Naive thymus-derived CD4-positive, alpha-beta T cell (primary cell): Measurements from ENCODE around the gene SULT4A1. TPM values are rescaled to one million over a fixed set of nuclear protein-coding genes. Genes with fewer than 3 reads are reported as not detected.

ENCODE experiments used
- ATAC-seq: fragments of 150-1000 bp; cut with Tn5 transposase; 2 replicates; pipeline ENCODE4 v1.10.0; 2021; ENCODE audit warnings: mild to moderate bottlenecking, moderate library complexity
- CTCF ChIA-PET: fragments of 350-600 bp; sonication (Branson Sonifier 250); formaldehyde crosslinking; loops from one replicate; lab custom pipeline; 2021; ENCODE audit warnings: antibody characterized with exemption; lab: Charles Lee
- POLR2A ChIA-PET: fragments of 350-600 bp; sonication (Branson Sonifier 250); formaldehyde crosslinking; loops from one replicate; lab custom pipeline; 2021; ENCODE audit warnings: antibody characterized with exemption, inconsistent platforms; lab: Charles Lee
- DNase-seq, 9 donors: peaks; one replicate each; pipeline versions ENCODE4 v3.0.0 to v3.0.0-alpha.2; 2020 to 2022; ENCODE audit warnings: mixed read lengths in 1 of 9
- H3K27ac ChIP-seq: one replicate; pipeline ENCODE4 v1.7.0; 2013; ENCODE audit warnings: mild to moderate bottlenecking, low read depth, low read length, moderate library complexity
- H3K27me3 ChIP-seq, 2 donors: one replicate each; pipeline ENCODE4 v1.7.0; 2013; ENCODE audit warnings: low read length in 2 of 2, mild to moderate bottlenecking in 2 of 2, moderate library complexity in 2 of 2; ENCODE audit not compliant: control insufficient read depth in 2 of 2, insufficient read depth in 2 of 2
- H3K36me3 ChIP-seq, 3 experiments: 1 replicate in 2 of 3; 2 replicates in 1 of 3; pipeline ENCODE4 v1.7.0; 2013; ENCODE audit warnings: low read length in 3 of 3, mild to moderate bottlenecking in 3 of 3, moderate library complexity in 1 of 3; ENCODE audit not compliant: insufficient read depth in 3 of 3, control insufficient read depth in 2 of 3
- H3K4me1 ChIP-seq, 2 donors: one replicate each; pipeline ENCODE4 v1.7.0; 2013; ENCODE audit warnings: low read length in 2 of 2, mild to moderate bottlenecking in 2 of 2, moderate library complexity in 1 of 2; ENCODE audit not compliant: control insufficient read depth in 2 of 2, insufficient read depth in 2 of 2
- H3K4me3 ChIP-seq: 2 replicates; pipeline ENCODE4 v1.7.0; 2013; ENCODE audit warnings: mild to moderate bottlenecking, low read length
- H3K9me3 ChIP-seq, 3 experiments: 1 replicate in 2 of 3; 2 replicates in 1 of 3; pipeline ENCODE4 v1.7.0; 2013; ENCODE audit warnings: low read length in 3 of 3; ENCODE audit not compliant: control insufficient read depth in 2 of 3
- H3K27ac Mint-ChIP-seq, 9 donors: one replicate each; pipeline ENCODE4 v1.8.0; 2020 to 2022; ENCODE audit warnings: mixed read lengths in 9 of 9, mild to moderate bottlenecking in 8 of 9, moderate library complexity in 5 of 9, inconsistent platforms in 2 of 9
- H3K27me3 Mint-ChIP-seq, 5 donors: one replicate each; pipeline ENCODE4 v1.8.0; 2021 to 2022; ENCODE audit warnings: mixed read lengths in 5 of 5, mild to moderate bottlenecking in 1 of 5
- H3K36me3 Mint-ChIP-seq, 5 donors: one replicate each; pipeline ENCODE4 v1.8.0; 2020 to 2022; ENCODE audit warnings: mixed read lengths in 5 of 5, mild to moderate bottlenecking in 3 of 5, inconsistent platforms in 1 of 5
- H3K4me1 Mint-ChIP-seq, 7 donors: one replicate each; pipeline ENCODE4 v1.8.0; 2020 to 2022; ENCODE audit warnings: mixed read lengths in 7 of 7, mild to moderate bottlenecking in 3 of 7, inconsistent platforms in 1 of 7
- H3K4me3 Mint-ChIP-seq, 10 donors: one replicate each; pipeline ENCODE4 v1.8.0; 2020 to 2022; ENCODE audit warnings: mild to moderate bottlenecking in 10 of 10, mixed read lengths in 10 of 10, moderate library complexity in 6 of 10, inconsistent platforms in 2 of 10
- H3K9me3 Mint-ChIP-seq, 11 donors: one replicate each; pipeline ENCODE4 v1.8.0; 2020 to 2022; ENCODE audit warnings: mixed read lengths in 11 of 11, mild to moderate bottlenecking in 4 of 11, inconsistent platforms in 1 of 11, moderate library complexity in 1 of 11
- intact Hi-C, 2 donors: fragments of 100-400 bp; cut with micrococcal nuclease; formaldehyde crosslinking; loops; one replicate each; pipeline ENCODE4 v1.15.1; 2023
- polyA plus RNA-seq, 2 donors: library from polyadenylated mRNA; unstranded; fragments of 300-500 nt; fragmentation: Illumina TruSeq; gene quantifications; one replicate each; pipeline ENCODE4 v1.2.3, GENCODE V29; 2021
- total RNA-seq, 6 experiments: library from RNA in 5 of 6; stranded (reverse) in 5 of 6; gene quantifications; 1 replicate in 5 of 6; 2 replicates in 1 of 6; pipeline ENCODE4 v1.2.3 and lab custom pipeline; 2021 to 2026

SULT4A1 gene
- total and polyA plus RNA-seq, 7 experiments from 2014 or later = not detected

DNA sequence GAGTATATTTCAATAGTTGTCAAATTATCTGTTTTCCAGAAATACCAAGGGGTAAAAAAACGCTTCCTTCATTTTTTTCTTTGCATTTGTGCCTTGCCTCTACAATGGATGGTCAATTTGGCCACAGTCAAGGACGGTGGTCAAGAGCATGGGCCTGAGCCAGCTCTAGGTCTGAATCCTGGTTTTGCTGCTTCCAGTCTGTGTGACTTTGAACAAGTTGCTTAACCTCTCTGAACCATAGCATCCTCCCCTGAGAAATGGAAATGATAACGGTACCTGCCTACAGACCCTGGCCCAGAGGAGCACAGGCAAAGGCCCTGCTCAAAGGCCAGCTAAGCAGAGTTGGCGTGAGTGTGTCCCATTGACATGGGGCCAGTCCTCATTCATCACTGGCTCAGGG, 26.4 kb upstream of the SULT4A1 start:
- ATAC-seq (no peak), DNase-seq (no peak)
- Mint-ChIP-seq H3K4me1 (peaks cover 0 to 4% (median 2%) of the 10 kb centered on the region in 7 donors), H3K9me3 (peaks cover 0 to 3% (median 0%) of the 10 kb centered on the region in 11 donors), H3K27ac (peak overlapping the region in 1 of 9 donors; percentile 32), H3K36me3 (no peaks in the 10 kb centered on the region), H3K27me3 (peaks cover 24 to 58% (median 47%) of the 10 kb centered on the region in 5 donors), H3K4me3 (no peak overlapping the region)
- Histone ChIP-seq H3K36me3 (no peaks in the 10 kb centered on the region), H3K4me3 (no peak overlapping the region), H3K27me3 (peaks cover 0 to 3% of the 10 kb centered on the region in 2 donors), H3K9me3 (no peaks in the 10 kb centered on the region), H3K27ac (no peak overlapping the region), H3K4me1 (no peaks in the 10 kb centered on the region)
- ChIA-PET POLR2A (no interaction called here), CTCF (no interaction called here)
- intact Hi-C loops = no loop called here

DNA sequence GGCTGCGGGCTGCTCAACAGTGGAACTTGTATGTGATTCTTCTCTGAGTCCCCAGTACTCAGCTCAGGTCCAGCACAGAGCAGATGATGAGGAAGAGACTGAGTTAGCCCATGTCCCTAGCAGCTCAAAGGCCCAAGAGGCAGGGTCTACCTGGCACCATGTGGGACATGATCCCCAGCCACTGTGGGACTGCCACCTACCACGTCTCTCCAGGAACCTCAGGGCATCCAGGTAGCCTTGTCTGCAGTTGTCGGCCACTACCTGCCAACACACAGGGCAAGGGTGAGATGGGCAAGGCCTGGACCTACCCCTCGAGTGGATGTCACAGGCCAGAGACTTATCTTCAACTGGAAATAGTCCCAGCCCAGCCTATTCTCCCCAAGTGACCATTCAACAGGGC, 25.1 kb upstream of the SULT4A1 start:
- Mint-ChIP-seq H3K36me3 (no peaks in the 10 kb centered on the region), H3K4me3 (no peak overlapping the region), H3K4me1 (peaks cover 0 to 4% (median 2%) of the 10 kb centered on the region in 7 donors), H3K9me3 (peaks cover 0 to 4% (median 0%) of the 10 kb centered on the region in 11 donors), H3K27me3 (peaks cover 24 to 53% (median 42%) of the 10 kb centered on the region in 5 donors), H3K27ac (no peak overlapping the region)
- H3K36me3 ChIP-seq = no peaks in the 10 kb centered on the region
- no peak overlapping the region for H3K4me3 ChIP-seq
- no peaks in the 10 kb centered on the region for H3K4me1 ChIP-seq
- no peaks in the 10 kb centered on the region for H3K9me3 ChIP-seq
- intact Hi-C loops = no loop called here
- no peak for ATAC-seq
- no peak overlapping the region for H3K27ac ChIP-seq
- no peak for DNase-seq
- peaks cover 0 to 3% of the 10 kb centered on the region in 2 donors for H3K27me3 ChIP-seq
- ChIA-PET POLR2A (no interaction called here), CTCF (no interaction called here)

DNA sequence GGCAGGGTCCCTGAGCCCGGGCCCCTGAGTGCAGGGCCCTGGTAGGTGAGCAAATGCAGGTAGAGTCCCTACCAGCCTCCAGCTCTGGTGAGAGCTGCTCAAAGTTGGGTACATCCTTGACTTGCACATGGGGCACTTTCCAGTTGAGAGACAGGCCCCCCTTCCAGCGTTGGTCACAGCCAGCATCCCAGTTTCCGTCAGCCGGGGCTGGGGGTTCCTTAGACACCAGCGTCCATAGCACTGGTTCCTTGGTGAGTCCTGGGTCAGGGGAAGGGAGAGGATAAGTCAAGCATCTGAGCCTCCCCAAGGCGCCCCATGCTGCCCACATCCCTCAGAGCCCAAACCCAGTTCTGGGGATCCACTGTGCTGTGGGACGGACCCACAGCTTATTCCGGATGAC, 23.9 kb upstream of the SULT4A1 start:
- no peak overlapping the region for H3K27ac Mint-ChIP-seq
- H3K4me1 ChIP-seq = no peaks in the 10 kb centered on the region
- no peaks in the 10 kb centered on the region for H3K36me3 ChIP-seq
- peaks cover 0 to 4% (median 0%) of the 10 kb centered on the region in 11 donors for H3K9me3 Mint-ChIP-seq
- no peaks in the 10 kb centered on the region for H3K36me3 Mint-ChIP-seq
- peaks cover 0 to 2% of the 10 kb centered on the region in 2 donors for H3K27me3 ChIP-seq
- H3K4me3 ChIP-seq = no peak overlapping the region
- no peak overlapping the region for H3K27ac ChIP-seq
- no peaks in the 10 kb centered on the region for H3K9me3 ChIP-seq
- intact Hi-C loops = no loop called here
- DNase-seq (no peak), ATAC-seq (no peak)
- ChIA-PET CTCF (no interaction called here), POLR2A (no interaction called here)
- H3K4me3 Mint-ChIP-seq = no peak overlapping the region
- H3K4me1 Mint-ChIP-seq = peaks cover 0 to 4% (median 2%) of the 10 kb centered on the region in 7 donors
- H3K27me3 Mint-ChIP-seq = peaks cover 23 to 49% (median 38%) of the 10 kb centered on the region in 5 donors

DNA sequence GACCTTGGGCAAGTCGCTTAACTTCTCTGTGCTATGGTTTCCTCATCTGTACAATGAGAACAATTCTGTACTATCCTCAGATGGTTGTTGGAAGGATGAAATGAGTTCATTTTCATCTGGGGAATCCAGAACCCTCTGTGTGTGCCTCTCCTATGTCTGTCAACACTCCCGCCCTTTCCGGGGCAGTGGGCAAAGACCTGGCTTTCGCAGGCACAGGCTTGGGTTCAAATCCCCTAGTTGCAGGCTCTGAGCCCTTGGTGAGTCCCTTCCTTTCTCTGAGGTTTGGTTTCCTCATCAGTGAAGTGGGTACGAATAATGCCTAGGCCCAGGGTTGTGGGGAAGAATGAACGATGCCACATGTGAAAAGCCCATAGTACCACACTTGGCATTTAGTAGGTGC, 23.5 kb upstream of the SULT4A1 start:
- peaks cover 18 to 49% (median 38%) of the 10 kb centered on the region in 5 donors for H3K27me3 Mint-ChIP-seq
- ATAC-seq = no peak
- Histone ChIP-seq H3K4me3 (no peak overlapping the region), H3K36me3 (no peaks in the 10 kb centered on the region), H3K27me3 (no peaks in the 10 kb centered on the region), H3K27ac (no peak overlapping the region), H3K4me1 (no peaks in the 10 kb centered on the region), H3K9me3 (no peaks in the 10 kb centered on the region)
- intact Hi-C loops = no loop called here
- no peak overlapping the region for H3K4me3 Mint-ChIP-seq
- H3K36me3 Mint-ChIP-seq = no peaks in the 10 kb centered on the region
- ChIA-PET POLR2A (no interaction called here), CTCF (no interaction called here)
- peaks cover 0 to 4% (median 2%) of the 10 kb centered on the region in 7 donors for H3K4me1 Mint-ChIP-seq
- no peak for DNase-seq
- peak overlapping the region in 1 of 9 donors; percentile 38 for H3K27ac Mint-ChIP-seq
- H3K9me3 Mint-ChIP-seq = peaks cover 0 to 4% (median 0%) of the 10 kb centered on the region in 11 donors

DNA sequence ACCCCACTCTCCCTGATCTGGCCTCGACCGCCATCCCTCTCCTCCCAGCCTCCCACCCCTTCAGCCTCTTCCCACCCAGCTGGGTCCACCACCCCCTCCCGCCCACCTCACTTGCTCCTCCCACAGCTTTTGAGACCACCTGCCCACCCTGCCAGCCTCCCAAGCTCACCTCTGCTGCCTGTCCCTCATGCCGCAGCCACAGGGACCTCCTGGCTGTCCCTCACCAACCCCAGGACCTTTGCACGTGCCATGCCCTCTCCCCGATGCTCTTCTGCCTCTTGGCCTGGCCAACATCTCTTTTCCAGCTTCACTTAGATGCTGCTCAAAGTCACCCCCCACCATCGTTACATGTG, 23.0 kb upstream of the SULT4A1 start:
- H3K36me3 ChIP-seq = no peaks in the 10 kb centered on the region
- CTCF ChIA-PET = interaction anchor here (0.8 kb wide), 1 partner anchor 687 kb away, joined by 3 read pairs; no protein-coding TSS in a partner anchor

DNA sequence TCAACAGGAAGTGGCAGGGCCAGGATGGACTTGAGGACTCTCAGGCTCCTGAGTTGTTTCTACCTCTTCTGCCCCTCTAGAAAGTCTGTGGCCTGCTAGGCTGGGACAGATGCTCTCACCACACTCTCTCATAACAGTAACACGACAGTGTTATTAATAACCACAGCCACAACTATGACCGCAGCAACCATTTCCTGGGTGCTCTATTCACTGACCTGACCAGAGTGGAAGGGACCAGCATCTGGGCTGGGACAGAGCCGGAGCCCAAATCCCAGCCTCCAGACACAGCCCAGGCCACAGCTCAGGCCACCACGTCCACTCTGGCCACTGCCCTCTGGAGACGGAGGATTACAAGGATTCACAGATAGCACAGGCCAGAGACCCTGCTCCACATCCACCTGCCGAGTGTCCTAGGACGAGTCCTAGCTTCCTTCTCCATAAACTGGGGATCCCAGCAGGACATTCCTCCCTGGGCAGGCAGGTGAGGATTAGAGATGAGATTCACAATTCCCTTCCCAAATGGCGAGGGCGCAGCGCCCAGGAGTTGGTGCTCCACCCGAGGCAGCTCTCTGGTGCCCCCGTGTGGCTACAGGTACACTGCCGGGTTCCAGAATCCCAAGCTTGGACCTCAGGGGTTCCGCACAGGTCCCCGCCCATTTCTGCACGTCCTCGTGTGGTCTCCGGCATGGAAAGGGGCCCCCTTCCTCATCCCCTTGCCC, 22.4 kb upstream of the SULT4A1 start:
- Mint-ChIP-seq H3K27ac (no peak overlapping the region), H3K36me3 (no peaks in the 10 kb centered on the region), H3K9me3 (peaks cover 0 to 4% (median 0%) of the 10 kb centered on the region in 11 donors), H3K27me3 (peaks cover 10 to 49% (median 32%) of the 10 kb centered on the region in 5 donors), H3K4me3 (no peak overlapping the region), H3K4me1 (peaks cover 0 to 4% (median 0%) of the 10 kb centered on the region in 7 donors)
- POLR2A ChIA-PET = no interaction called here
- ATAC-seq (no peak), DNase-seq (peak in 3 of 9 donors; percentile 13 to 63 (median 20))
- CTCF ChIA-PET = interaction anchor here (0.8 kb wide), 1 partner anchor 688 kb away, joined by 3 read pairs; no protein-coding TSS in a partner anchor
- intact Hi-C loops = no loop called here
- Histone ChIP-seq H3K27ac (no peak overlapping the region), H3K4me1 (no peaks in the 10 kb centered on the region), H3K9me3 (no peaks in the 10 kb centered on the region), H3K36me3 (no peaks in the 10 kb centered on the region), H3K27me3 (no peaks in the 10 kb centered on the region), H3K4me3 (no peak overlapping the region)

More for the DNA sequence above, 23.0 kb upstream of the SULT4A1 start:
- Histone ChIP-seq H3K4me1 (no peaks in the 10 kb centered on the region), H3K27me3 (no peaks in the 10 kb centered on the region), H3K9me3 (no peaks in the 10 kb centered on the region), H3K27ac (no peak overlapping the region), H3K4me3 (no peak overlapping the region)
- peaks cover 0 to 4% (median 0%) of the 10 kb centered on the region in 11 donors for H3K9me3 Mint-ChIP-seq
- DNase-seq = no peak
- no peak overlapping the region for H3K27ac Mint-ChIP-seq
- intact Hi-C loops = no loop called here
- H3K27me3 Mint-ChIP-seq = peaks cover 13 to 49% (median 35%) of the 10 kb centered on the region in 5 donors
- no peak overlapping the region for H3K4me3 Mint-ChIP-seq
- peaks cover 0 to 4% (median 1%) of the 10 kb centered on the region in 7 donors for H3K4me1 Mint-ChIP-seq
- ATAC-seq = no peak
- POLR2A ChIA-PET = no interaction called here
- H3K36me3 Mint-ChIP-seq = no peaks in the 10 kb centered on the region
